Muscle of arm (tissue), 12 donors: Measurements from ENCODE around the gene ALDH4A1. TPM values are rescaled to one million over a fixed set of nuclear protein-coding genes. Genes with fewer than 3 reads are reported as not detected.
"Not testable (repeated sequence)": the region's sequence is repeated elsewhere in the genome, so short reads cannot be mapped to it uniquely, and the experiment has no call there.

Experiments used
- DNase-seq: peaks from one replicate; pipeline ENCODE4 v3.0.0-alpha.2; 2013
- polyA plus RNA-seq, 12 donors: library from polyadenylated mRNA; unstranded; fragments of 120-200 nt; gene quantifications; one replicate each; pipeline ENCODE4 v1.2.1, GENCODE V29; 2013; ENCODE audit not compliant: insufficient read length in 12 of 12

The ALDH4A1 gene
- polyA plus RNA-seq, 12 donors, result 7.0 to 15.3 (median 12.7) TPM; not detected in 1

GRCh38 chr1:18901147-18901951, 1.0 kb downstream of the ALDH4A1 start:
- no peak for DNase-seq

DNA sequence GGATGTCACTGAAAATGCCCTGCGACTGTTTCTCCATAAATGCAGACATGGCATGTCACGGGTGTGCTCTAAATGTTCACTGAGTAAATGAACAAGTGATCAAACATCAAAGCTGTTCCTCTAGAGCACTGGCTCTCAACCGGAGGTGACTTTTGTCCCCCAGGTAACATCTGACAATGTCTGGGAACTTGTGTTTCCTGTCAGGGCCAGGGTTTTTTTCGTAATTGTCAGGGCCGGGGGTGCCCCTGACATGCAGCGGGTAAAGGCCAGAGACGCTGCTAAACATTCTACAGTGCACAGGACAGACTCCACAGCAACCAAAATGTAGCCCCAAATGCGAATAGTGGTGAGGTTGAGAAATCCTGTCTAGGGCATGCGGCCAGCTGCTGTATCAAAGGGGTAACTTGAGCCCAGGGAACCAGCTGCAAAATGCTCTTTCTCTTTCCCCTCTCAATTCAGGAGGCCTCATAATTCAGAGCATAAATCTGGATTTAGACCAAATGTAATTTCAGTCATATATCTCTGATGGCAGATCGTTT, 2.0 kb downstream of the ALDH4A1 start:
- DNase-seq, result no peak

DNA sequence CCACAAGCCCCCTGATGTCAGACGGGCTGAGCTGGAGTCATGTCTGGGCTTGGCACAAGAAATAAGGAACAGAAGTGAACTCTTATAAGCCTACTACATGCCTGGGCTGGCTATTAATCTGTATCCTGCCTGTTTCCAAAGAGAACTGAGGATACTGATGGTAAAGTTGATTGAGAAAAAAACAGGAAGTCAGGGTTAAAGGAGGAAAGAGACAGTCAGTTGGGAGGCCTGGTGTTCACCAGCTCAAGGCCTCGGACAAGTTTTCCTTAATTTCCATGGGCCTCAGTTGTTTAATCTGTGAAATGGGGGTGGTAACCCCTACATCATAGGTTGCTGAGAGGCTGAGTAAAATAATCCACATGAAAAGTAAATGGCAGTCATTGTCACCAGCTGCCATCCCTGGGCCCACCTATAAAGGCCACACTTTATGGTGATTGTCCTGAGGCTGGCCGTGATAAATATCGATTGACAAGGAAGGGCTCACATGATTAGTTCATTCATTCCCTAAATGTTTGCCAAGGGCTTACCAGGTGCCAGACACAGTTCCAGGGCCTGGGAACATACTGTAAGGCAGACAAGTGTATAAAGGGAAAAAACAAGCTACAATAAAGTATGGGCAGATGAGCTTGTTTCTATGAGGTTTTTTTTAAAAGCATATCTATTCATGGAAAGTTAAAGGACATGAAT, 2.8 kb downstream of the ALDH4A1 start:
- DNase-seq, result no peak

DNA sequence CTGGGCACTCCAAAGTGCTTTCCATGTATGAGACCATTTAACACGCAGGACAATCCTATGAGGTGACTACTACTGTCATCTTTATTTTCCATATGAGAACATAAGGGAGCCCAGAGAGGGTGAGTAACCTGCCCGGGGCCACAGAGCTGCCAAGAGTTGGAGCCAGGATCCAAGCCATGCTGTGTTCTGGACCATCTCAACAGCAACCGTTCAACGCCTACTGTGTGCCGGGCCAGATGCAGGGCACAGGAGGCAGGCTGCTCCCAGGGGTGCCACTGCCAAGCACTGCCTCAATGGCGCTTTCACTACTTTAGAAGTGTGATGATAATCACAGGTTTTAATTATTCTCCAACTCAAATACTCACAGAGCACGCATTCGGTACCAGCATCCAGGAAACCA, 3.8 kb downstream of the ALDH4A1 start:
- no peak for DNase-seq

DNA sequence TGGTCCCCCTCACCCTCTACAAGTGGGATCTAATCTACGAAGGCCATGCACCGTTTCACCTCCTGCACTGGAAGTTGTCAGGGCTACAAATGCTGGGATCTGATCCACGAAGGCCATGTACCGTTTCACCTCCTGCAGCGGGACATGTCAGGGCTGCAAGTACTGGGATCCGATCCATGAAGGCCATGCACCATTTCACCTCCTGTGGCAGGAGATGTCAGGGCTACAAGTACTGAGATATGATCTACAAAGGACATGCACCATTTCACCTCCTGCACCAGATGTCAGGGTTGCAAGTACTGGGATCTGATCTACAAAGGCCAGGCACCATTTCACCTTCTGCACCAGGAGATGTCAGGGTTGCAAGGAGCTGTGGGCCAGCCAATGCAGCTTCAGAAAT, 7.0 kb downstream of the ALDH4A1 start:
- no peak for DNase-seq

DNA sequence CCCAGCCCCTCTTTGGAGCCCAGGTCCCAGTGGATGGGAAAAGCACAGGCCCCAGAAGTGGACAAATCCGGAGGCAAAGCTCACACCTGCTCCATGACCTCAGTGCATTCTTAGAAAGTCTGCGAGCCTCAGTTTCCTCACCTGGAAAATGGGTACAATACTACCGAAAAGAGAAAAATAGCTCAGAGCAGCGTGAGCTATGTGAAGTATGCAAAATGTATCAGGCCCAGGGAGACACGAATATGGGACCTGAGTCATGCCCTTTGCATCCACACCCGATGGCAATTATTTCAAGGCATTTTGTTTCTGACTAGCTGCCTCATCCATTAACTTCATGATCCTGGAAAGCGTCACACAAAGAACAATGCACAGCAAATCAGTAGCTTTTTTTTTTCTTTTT, 9.2 kb downstream of the ALDH4A1 start:
- DNase-seq, result no peak

DNA sequence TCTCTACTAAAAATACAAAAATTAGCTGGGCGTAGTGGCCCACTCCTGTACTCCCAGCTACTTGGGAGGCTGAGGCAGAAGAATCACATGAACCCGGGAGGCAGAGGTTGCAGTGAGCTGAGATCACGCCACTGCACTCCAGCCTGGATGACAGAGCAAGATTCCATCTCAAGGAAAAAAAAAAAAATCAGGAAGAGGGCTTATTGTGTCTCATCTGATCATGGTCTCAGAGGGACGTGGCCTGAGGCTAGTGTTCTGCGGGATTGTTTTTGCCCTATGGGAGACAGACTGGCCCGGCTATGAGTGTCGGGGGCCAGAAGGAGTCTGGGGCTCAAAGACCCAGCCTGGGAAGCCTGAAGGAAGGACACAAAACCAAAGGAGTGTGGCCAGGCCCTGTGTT, 10.5 kb downstream of the ALDH4A1 start:
- not testable (repeated sequence) for DNase-seq

DNA sequence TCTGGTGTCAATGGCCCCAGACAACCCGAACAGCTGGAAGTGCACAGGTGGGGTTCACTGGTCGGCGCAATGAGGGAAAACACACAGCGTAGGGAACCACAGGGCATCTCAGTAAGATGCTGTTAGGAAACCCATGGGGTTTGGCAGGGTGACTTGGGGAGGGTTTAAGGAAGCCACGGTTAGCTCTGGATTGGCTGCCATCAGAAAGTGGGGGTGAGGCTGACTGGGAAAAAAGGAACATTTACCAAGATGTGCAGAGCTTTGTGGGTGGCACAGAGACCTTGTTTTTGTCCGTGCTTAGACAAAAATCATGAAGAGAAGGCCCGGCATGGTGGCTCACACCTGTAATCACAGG, 11.0 kb downstream of the ALDH4A1 start:
- DNase-seq, result no peak

DNA sequence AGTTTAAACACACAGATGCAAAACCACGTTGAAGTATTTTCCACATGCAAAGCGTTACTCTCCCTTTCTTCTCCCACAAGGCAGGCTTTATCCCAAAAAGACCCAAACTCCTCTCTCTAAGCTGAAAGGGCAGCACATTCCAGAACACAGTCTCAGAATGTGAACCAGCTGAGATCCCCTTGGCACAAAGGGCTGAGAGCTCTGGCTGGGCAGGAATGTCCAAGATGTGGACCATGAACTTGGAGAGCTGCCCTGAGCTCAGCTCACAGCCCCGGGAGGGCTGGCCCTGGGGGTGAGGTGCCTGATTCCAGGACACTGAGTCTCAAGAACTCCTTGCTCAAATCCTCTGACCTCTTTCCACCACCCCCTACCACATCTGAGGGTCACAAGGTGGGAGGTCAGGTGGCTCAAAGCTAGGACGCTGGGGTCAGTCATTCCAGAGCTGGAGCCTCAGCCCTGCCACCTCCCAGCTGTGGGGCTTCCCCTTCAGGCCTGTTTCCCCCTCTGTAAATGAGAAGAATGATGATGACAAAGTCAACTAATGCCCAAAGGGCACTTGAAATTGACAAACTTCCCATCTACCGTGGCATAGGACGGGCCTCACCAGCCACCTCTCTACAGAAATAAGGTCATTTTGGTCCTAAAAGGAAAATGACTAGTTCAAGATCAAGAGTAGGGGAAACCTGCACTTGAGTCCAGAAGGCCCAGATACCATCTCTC, 11.5 kb downstream of the ALDH4A1 start:
- DNase-seq, result no peak

- DNase-seq, result no peak
Observed at GRCh38 chr1:18886003-18886335, 16.4 kb downstream of the ALDH4A1 start.

GRCh38 chr1:18885311-18886002, 16.9 kb downstream of the ALDH4A1 start:
- DNase-seq, result no peak

GRCh38 chr1:18884727-18885126, 17.6 kb downstream of the ALDH4A1 start:
- no peak for DNase-seq

DNA sequence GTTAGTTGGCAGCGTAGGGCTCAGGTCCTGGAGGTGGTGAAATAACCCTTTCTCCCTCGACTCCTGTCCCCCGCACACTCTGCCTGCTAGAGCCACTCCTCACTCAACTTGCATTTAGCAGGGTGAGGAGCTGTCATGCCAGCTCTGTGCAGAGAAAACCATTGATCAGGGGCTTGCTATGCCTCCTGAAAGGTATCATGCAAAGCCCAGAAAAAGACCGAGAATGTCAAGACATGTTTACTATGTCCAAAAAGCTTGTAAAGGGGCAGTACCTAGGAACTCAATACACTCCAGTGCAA, 18.0 kb downstream of the ALDH4A1 start:
- no peak for DNase-seq

- DNase-seq, result peak; percentile 61
Observed at GRCh38 chr1:18883636-18884418, 18.5 kb downstream of the ALDH4A1 start.

DNA sequence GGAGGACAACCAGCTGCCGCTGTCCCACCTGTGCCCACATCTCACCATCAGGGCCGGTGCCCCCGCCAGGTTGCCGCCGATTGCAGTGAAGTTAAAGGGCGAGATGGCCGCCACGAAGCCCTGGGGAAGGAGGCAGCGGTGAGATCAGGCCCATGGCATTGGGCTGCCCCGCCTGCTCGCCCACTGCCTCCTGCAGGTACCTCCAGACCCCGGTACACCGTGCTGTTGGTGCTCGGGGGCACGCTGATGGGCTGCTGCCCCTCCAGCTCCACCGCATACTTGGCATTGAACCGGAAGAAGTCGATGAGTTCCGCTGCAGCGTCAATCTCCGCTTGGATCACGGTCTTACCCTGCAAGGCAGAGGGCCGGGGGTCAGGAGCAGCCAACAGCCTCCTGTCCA, 19.3 kb downstream of the ALDH4A1 start:
- DNase-seq, result no peak

DNA sequence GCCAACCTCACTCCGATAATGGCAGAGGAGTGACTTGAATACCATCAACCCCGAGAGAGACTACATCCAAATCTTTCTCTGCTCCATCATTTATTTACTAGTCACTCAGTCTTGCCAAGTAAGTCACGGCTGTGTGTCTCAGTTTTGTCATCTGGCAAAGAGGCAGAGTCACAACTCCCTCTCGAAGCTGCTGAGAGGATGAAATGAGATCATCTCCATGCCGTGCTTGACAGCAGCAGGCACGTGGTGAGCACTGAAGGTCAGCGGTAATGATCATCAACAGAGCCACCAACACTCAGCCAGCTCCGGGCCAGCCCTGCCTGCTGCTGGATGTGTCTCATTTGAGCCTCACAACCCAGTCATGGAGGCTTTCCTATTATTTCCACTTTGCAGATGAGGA, 19.9 kb downstream of the ALDH4A1 start:
- DNase-seq, result no peak

GRCh38 chr1:18881642-18882431, 20.5 kb downstream of the ALDH4A1 start:
- no peak for DNase-seq

DNA sequence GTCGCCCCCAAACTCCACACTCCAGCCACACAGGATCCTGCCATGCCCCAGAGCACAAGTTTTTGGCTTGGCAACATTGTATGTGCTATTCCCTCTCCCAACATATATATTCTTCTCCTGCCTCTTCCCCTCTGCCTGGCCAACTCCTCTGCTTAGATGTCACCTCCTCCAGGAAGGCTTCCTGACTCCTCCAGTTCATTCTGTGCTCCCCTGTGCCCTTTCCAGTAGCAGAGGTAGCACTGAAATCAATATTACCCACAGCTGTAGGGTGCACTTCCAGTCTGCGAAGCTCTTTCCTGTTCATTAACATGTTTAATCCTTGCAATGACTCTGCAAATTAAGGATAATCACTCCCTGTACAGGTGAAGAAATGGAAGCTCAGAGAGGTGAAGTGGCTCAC, 21.2 kb downstream of the ALDH4A1 start:
- no peak for DNase-seq

DNA sequence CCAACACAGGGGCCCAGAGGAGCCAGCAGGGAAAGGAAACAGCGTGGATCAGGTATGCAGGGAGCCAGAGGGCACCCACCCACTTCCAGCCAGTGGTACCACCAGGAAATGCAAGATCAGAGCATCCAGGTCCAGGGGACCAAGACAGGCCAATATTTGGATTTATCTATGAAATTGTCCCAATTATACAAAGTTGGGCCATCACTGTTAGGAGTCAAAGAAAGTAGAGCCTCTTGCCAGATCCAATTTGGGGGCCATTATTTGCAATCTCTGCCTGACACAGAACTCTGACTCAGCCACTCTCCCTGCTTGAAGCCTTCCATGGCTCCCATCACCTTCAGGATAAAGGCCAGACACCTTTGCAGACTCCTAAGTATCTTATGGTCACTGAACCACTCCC, 21.8 kb downstream of the ALDH4A1 start:
- no peak for DNase-seq

GRCh38 chr1:18879791-18880309, 22.5 kb downstream of the ALDH4A1 start:
- DNase-seq, result no peak
